ENCODE data around the gene PRPF6.

The PRPF6 gene

DNA sequence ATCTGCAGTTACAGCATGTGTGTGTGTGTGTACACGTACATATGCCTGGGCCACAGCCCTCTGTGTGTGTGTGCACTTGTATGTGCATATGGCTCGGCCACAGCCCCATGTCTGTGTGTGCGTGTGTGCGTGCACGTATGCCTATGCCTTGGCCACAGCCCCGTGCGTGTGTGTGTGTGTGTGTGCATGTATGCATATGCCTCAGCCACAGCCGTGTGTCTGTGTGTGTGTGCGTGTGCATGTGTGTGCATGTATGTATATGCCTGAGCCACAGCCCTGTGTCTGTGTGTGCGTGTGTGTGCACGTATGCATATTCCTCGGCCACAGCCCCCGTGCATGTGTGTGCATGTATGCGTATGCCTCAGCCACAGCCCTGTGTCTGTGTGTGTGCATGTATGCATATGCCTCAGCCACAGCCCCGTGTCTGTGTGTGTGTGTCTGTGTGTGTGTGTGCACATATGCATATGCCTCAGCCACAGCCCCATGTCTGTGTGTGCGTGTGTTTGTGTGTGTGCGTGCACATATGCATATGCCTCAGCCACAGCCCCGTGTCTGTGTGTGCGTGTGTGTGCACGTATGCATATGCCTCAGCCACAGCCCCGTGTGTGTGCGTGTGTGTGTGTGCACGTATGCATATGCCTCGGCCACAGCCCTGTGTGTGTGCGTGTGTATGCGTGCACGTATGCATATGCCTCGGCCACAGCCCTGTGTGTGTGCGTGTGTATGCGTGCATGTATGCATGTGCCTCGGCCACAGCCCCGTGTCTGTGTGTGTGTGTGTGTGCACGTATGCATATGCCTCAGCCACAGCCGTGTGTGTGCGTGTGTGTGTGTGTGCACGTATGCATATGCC lies 40.4 kb downstream of the PRPF6 start:
- DNase-seq: no peak

GRCh38 chr20:64022671-64023360 lies 41.9 kb downstream of the PRPF6 start:
- DNase-seq: no peak

GRCh38 chr20:64023361-64024140 lies 42.6 kb downstream of the PRPF6 start:
- DNase-seq: no peak

DNA sequence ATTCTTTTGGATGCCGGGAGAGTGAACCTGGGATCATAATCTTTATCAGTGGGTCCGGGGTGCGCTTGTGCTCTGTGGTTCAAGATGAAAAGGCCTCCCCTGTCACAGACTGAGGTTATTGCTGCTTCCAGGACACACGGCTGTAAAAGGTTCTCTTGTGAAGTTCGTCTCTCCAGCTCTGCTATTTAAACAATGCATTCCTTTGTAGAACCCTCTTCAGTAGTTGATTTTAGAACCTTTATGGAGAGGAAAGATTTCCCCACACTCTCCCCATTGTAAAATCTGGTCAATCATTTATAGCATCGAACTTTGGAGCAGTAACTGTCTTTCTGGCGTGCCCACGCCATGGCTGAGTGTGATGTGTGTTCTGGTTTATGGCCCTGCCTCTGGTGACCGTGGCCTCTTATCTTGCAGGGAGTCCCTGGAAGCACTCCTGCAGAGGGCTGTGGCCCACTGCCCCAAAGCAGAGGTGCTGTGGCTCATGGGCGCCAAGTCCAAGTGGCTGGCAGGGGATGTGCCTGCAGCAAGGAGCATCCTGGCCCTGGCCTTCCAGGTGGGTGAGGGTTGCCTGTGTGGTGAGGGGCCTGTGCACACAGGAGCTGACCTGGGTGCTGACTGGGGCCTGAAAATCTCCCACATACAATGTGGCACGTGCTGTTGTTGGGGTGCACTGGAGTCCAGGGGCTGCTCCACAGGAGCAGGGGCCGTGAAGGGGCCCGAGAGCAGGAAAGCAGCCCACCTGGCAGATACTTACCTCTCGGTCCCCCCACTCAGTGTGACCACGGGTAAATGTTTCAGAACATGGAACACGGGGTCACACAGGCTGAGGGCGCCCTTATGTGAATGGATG lies 43.4 kb downstream of the PRPF6 start:
- no peak for DNase-seq

DNA sequence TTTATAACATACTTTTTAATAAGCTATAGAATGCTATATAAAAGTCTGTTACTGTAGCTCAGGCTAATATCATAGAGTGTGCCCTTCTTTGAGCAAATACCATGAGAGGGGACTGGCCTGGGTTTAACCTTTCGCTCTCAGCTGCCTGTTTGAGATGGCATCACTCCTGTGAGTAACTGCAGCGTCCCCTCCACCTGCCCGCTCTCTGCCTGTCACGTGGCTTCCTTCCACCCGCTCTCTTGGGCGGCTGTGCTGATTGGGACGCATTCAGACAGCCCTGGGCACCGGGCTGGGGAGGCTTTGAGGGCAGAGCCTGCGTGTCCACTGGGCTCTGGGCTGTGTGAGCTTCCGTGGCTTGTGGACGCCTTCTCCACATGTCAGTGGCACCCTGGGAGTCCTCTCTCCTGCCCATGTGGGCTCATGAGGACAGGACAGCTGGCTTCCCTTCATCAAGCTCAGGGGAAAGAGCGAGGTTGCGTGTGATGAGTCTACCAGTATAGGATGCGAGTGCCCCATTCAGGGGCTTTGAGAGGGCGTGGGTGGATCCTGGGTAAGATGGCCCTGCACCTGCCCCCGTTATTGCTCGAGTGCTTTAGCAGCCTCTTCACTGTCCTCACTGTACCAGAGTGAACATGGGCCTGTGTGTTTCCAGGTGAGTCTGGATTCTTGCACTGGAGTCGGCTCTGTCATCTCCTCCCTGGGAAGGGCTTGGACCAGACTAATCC lies 44.3 kb downstream of the PRPF6 start:
- DNase-seq: no peak

- DNase-seq: no peak
Measured at GRCh38 chr20:64025826-64026412, 45.0 kb downstream of the PRPF6 start.

GRCh38 chr20:64027981-64028685 lies 47.2 kb downstream of the PRPF6 start:
- no peak for DNase-seq

- DNase-seq: no peak
Measured at GRCh38 chr20:64029293-64030117, 48.6 kb downstream of the PRPF6 start.

- DNase-seq: no peak
Measured at GRCh38 chr20:64030371-64031134, 49.6 kb downstream of the PRPF6 start.

GRCh38 chr20:64031822-64032314 lies 50.9 kb downstream of the PRPF6 start:
- no peak for DNase-seq

DNA sequence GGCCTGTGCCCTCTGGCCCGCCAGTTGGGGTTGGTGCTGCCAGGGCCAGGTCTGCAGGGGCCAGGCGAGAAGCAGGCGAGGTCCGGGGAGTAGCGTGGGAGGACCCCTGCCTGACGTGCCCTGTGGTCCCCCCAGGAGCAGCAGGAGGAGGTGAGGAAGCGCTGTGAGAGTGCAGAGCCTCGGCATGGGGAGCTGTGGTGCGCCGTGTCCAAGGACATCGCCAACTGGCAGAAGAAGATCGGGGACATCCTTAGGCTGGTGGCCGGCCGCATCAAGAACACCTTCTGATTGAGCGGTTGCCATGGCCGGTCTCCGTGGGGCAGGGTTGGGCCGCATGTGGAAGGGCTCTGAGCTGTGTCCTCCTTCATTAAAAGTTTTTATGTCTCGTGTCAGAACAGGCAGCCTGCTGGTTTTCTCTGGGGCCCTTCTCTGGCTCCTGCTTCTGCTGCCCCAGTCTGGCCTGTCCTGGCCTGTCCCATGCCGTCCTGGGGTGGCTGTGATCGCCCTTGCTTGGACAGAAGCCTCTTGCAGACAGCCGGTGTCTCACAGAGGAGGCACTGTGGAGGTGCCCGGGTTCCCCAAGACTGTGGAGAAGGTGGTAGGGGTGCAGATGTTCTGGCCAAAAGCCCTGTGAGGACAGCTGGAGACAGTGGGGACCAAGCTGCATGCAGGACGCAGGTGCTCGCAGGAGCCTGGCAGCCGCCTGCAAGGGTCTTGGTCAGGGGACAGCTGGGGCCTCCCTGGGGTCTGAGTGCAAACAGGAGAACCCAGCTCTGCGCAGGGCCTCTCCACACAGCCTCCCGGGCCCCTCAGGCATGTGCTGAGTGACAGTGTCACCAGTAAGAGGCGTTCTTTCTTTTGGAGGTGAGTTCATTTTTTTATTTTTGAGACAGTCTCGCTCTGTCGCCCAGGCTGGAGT lies 52.0 kb downstream of the PRPF6 start:
- DNase-seq: no peak

DNA sequence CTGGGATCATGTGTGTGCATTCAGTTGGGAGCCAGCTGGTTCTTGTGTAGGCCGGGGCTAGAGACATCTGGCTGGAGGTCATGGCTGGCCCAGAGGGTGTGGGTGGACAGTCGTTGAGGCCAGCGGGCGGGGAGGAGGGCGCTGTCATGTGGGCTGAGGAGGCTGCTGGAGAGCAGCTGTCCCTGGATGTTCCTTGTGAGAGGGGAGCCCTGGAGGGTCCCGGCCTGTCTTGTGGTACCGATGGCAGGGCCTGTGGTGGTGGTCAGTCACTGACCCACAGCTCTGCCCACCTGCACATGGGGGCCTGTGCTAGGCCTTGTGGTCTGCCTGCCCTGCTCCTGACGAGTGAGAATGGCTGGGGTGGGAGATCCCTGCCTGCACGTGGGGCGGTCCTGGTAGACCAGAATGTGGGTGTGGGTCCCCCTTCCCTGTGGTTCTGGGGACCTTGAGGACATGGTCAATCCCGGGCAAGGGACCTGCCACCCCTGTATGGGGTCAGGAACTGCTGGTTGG lies 53.1 kb downstream of the PRPF6 start:
- no peak for DNase-seq

DNA sequence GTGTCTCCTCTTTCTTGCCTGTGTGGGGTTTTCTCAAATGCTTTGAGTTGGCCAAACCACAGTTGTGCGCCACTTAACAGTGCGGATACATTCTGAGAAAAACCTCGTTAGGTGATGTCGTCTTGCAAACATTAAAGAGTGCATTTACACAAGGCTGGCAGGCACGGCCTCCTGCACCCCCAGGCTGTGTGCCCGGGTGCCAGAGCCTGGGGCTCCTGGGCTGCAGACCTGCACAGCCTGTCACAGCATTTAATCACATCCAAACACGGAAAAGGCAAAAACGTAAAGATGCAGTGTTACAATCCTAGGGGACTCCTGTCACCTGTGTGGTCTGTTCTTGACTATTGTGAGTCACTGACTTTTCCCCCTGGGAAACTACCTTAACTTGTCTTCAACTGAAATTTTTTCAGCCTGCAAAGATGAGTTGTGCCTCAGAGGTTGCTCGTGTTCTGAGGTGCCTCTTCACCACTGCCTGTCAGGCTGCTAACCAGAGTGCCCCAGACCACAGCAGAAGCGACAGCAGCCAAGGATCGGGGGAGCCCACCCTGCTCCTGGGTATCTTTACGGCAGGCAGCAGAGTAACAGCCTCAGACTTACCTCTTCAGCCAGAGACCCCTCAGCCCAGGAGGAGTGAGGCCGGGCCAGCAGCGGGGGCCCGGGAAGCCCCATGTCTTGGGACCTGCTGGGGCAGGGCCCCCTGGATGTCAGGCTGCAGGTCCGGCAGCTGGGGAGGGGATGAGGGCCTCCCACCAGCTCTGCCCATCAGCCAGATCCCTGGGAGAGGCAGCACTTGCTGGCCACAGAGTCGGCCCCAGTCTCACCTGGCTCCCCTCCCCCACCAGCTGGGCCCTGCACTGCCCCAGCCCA lies 54.4 kb downstream of the PRPF6 start:
- no peak for DNase-seq

GRCh38 chr20:64035933-64036345 lies 55.0 kb downstream of the PRPF6 start, which contains the start of gene C20orf204:
C20orf204 (plus strand) TSS chr20:64036182; CDS start chr20:64036324, 142 bp downstream.
- DNase-seq: no peak

DNA sequence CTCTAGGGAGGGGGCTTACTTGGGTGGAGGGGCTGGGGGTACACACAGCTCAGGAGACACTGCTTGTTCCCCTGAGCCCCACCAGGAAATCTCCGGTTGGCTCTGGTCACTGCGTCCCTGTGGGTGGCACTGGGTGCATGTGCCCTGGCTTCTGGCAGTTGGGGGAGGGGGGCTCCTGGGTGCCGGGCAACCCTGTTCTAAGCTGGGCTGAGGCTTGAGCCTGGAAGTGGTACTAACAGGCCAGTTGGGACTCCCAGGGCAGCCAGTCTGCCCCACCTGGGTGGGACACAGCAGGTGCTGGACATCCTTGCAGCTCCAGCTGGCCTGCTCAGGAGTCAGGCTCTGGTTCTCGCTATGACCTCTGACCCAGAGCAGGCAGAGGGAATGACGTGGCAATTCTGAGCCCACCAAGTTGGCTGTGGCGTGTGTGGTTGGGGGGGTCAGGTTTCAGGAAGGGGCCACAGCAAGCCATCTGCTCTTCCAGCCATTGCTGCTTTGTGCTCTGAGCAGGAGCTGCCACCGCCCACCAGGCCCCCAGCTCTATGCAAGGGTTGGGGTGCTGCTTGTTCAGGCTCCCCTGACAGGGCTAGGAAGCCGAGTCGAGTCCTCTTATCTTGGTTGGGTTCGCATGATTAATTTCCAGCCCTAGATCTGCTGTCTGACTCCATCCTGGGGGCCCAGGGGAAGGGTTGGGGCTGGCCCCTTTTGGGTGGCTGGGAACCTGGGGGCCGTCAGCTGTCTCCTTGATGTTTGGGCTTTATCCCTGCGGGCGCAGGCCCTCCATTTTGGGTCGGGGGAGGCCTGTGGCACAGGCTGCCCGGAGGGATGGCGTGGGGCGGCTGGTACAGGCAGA lies 55.6 kb downstream of the PRPF6 start:
- no peak for DNase-seq

DNA sequence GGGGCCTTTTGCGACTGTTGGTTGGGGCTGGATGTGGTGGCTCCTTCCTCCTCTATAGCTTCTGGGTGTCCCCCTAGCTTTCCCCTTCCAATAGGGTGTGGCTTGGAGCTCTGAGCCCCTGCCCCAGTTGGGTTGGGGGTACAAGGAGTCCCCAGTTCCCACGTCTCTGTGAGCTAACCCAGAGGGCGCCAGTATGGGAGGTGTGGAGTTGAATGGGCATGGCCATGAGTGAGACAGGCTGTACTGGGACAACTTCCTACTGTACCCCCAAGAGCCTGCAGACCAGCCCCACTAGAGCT lies 56.2 kb downstream of the PRPF6 start:
- DNase-seq: no peak

All from CD4-positive, alpha-beta T cell treated with Interleukin-17A for 4 hours (primary cell).